Measurements from ENCODE around the gene RBMXL2. TPM values are rescaled to one million over a fixed set of nuclear protein-coding genes. Genes with fewer than 3 reads are reported as not detected.

Gene RBMXL2
- total RNA-seq, 6 donors from 2014 or later, result 0.33 TPM; not detected in 5

DNA sequence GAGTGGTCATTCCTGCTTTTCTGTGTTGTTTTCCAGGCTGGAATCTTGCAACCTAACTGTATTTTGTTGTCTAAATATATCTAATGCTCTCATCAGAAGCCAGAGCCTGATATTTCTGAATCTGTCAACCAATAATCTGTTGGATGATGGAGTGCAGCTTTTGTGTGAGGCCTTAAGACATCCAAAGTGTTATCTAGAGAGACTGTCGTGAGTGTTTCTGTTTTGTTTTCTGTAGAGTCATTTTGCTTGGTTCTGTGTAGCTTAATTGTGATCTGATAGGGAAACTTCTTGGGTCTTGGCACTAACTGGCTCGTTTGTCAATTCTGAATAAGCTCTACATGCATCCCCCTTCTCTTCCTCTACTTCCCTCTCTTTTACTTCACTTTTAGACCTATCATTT is 31.2 kb upstream of the RBMXL2 start:
- ATAC-seq (ENCODE audit: low FRiP score in 2 of 2), result peak in 1 of 2 donors; percentile 26
- Histone ChIP-seq H3K9me3 (no peaks in the 10 kb centered on the region), H3K27me3 (no peaks in the 10 kb centered on the region), H3K4me1 (no peaks in the 10 kb centered on the region), H3K4me3 (no peak overlapping the region), H3K36me3 (no peaks in the 10 kb centered on the region), H3K27ac (peak overlapping the region in 3 of 4 donors; percentile 10 to 32 (median 21))
- DNase-seq, result no peak
- TF ChIP-seq CTCF (IDR thresholded peaks at IDR 0.05), result no peak
- TF ChIP-seq POLR2A (IDR thresholded peaks at IDR 0.05), result no peak
- TF ChIP-seq POLR2AphosphoS5 (IDR thresholded peaks at IDR 0.05), result no peak
- no peak for TF ChIP-seq EP300 (IDR thresholded peaks at IDR 0.05)
- WGBS, 2 donors, result 39 to 49% methylated on average over 2 of the region's 2 CpGs

DNA sequence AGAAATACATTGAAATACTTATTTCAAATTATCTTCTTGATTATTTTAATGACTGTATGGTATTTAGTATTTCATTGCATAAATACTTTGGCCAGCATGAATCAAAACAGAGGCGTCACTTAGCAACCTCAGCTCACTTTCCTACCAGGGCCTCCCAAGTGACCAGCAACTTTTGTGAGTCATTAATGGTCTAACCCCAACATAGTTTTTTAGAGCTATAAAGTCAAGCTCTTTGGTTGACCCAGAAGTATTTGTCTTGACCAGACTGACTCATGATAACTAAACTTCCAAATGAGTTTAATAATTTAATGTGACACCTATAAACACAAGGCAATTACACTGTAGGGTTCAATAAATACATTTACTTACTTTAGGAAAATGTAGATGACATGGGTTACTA is 27.9 kb upstream of the RBMXL2 start:
- Histone ChIP-seq H3K4me3 (no peak overlapping the region), H3K36me3 (no peaks in the 10 kb centered on the region), H3K27me3 (no peaks in the 10 kb centered on the region), H3K4me1 (no peaks in the 10 kb centered on the region), H3K9me3 (no peaks in the 10 kb centered on the region), H3K27ac (no peak overlapping the region)
- TF ChIP-seq POLR2A (IDR thresholded peaks at IDR 0.05) (no peak), POLR2AphosphoS5 (IDR thresholded peaks at IDR 0.05) (no peak), CTCF (IDR thresholded peaks at IDR 0.05) (no peak), EP300 (IDR thresholded peaks at IDR 0.05) (no peak)
- ATAC-seq (ENCODE audit: low FRiP score in 2 of 2) (peak in 1 of 2 donors; percentile 83), DNase-seq (no peak)
- WGBS, 2 donors, result 80 to 82% methylated on average over 1 of the region's 1 CpG

DNA sequence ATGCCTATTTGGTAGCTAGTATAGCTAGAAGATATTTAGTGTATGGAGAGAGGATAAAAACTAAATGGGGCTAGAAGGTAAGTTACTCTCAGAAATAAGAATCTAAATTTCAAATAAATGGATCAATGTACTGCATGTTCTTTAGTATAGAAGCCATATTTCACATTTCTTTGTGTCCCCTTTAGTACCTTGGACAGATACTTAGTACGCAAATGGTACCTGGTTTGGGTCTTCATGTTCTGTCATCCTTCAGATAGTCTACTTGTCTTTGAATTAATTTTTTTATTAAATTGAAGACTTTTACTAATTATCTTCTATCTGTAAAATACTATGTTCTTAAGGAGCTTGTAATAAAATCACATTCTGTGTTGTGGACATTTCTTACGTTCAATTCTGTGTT is 26.3 kb upstream of the RBMXL2 start:
- Histone ChIP-seq H3K4me1 (no peaks in the 10 kb centered on the region), H3K9me3 (no peaks in the 10 kb centered on the region), H3K4me3 (no peak overlapping the region), H3K27me3 (no peaks in the 10 kb centered on the region), H3K36me3 (no peaks in the 10 kb centered on the region), H3K27ac (no peak overlapping the region)
- no peak for ATAC-seq (ENCODE audit: low FRiP score in 2 of 2)
- TF ChIP-seq EP300 (IDR thresholded peaks at IDR 0.05), result no peak
- no peak for TF ChIP-seq POLR2A (IDR thresholded peaks at IDR 0.05)
- TF ChIP-seq POLR2AphosphoS5 (IDR thresholded peaks at IDR 0.05), result no peak
- TF ChIP-seq CTCF (IDR thresholded peaks at IDR 0.05), result no peak
- WGBS, 2 donors, result 93 to 95% methylated on average over 2 of the region's 2 CpGs
- no peak for DNase-seq

- WGBS, 2 donors, result 62 to 74% methylated on average over 4 of the region's 4 CpGs
- DNase-seq, result no peak
Measured at GRCh38 chr11:7072401-7073028, 16.3 kb upstream of the RBMXL2 start.

More at GRCh38 chr11:7072401-7073028, 16.3 kb upstream of the RBMXL2 start:
- Histone ChIP-seq H3K4me1 (no peaks in the 10 kb centered on the region), H3K9me3 (no peaks in the 10 kb centered on the region), H3K36me3 (no peaks in the 10 kb centered on the region), H3K4me3 (no peak overlapping the region), H3K27ac (no peak overlapping the region), H3K27me3 (no peaks in the 10 kb centered on the region)
- ATAC-seq (ENCODE audit: low FRiP score in 2 of 2), result no peak
- TF ChIP-seq EP300 (IDR thresholded peaks at IDR 0.05) (no peak), POLR2AphosphoS5 (IDR thresholded peaks at IDR 0.05) (no peak), CTCF (IDR thresholded peaks at IDR 0.05) (no peak), POLR2A (IDR thresholded peaks at IDR 0.05) (no peak)
